Neural cell (in vitro differentiated cells): Measurements from ENCODE around the gene SLCO3A1.

ENCODE experiments used
- CTCF ChIP-seq: fragments of 450-650 bp; IDR thresholded peaks from 2 replicates; pipeline ENCODE4 v1.5.1; 2014; ENCODE audit warnings: antibody characterized with exemption, mild to moderate bottlenecking, moderate library complexity; ENCODE audit not compliant: poor library complexity, severe bottlenecking
- EP300 ChIP-seq: fragments of 450-650 bp; conservative IDR thresholded peaks from 2 replicates; pipeline ENCODE4 v1.6.1; 2014; ENCODE audit warnings: antibody characterized with exemption, mild to moderate bottlenecking, moderate library complexity; ENCODE audit not compliant: poor library complexity, severe bottlenecking
- EZH2 ChIP-seq: fragments of 200-600, 300-800 bp; shearing (Covaris generic), sonication (generic); IDR thresholded peaks from 2 replicates; pipeline ENCODE4 v1.6.1; 2014; ENCODE audit warnings: antibody characterized with exemption, low read length, borderline replicate concordance, mild to moderate bottlenecking; ENCODE audit not compliant: insufficient read depth, poor library complexity, severe bottlenecking
- MXI1 ChIP-seq: fragments of 450-650 bp; conservative IDR thresholded peaks from 2 replicates; pipeline ENCODE4 v1.6.1; 2014; ENCODE audit warnings: antibody characterized with exemption, mild to moderate bottlenecking; ENCODE audit not compliant: poor library complexity, severe bottlenecking
- POLR2AphosphoS5 ChIP-seq: IDR thresholded peaks from 2 replicates; pipeline ENCODE4 v1.6.1; 2012
- RAD21 ChIP-seq: fragments of 450-650 bp; conservative IDR thresholded peaks from 2 replicates; pipeline ENCODE4 v1.6.1; 2014; ENCODE audit warnings: antibody characterized with exemption, mild to moderate bottlenecking, moderate library complexity
- REST ChIP-seq: IDR thresholded peaks from 2 replicates; pipeline ENCODE4 v1.6.1; 2012; ENCODE audit warnings: borderline replicate concordance
- SMC3 ChIP-seq: fragments of 450-650 bp; conservative IDR thresholded peaks from 2 replicates; pipeline ENCODE4 v1.6.1; 2014; ENCODE audit warnings: antibody characterized with exemption, mild to moderate bottlenecking, moderate library complexity; ENCODE audit not compliant: poor library complexity
- TAF1 ChIP-seq: IDR thresholded peaks from 2 replicates; pipeline ENCODE4 v1.6.1; 2012; ENCODE audit warnings: low read depth

- no peak for TF ChIP-seq CTCF
- no peak for TF ChIP-seq POLR2AphosphoS5
- TF ChIP-seq EP300: no peak
- TF ChIP-seq TAF1: no peak
- TF ChIP-seq REST: no peak
- TF ChIP-seq SMC3: no peak
- TF ChIP-seq EZH2: no peak
- no peak for TF ChIP-seq MXI1
- TF ChIP-seq RAD21: no peak
These were observed 12.9 kb downstream of the SLCO3A1 start for GRCh38 chr15:91866371-91866905.
